ENCODE data around the gene CCDC178.

DNA sequence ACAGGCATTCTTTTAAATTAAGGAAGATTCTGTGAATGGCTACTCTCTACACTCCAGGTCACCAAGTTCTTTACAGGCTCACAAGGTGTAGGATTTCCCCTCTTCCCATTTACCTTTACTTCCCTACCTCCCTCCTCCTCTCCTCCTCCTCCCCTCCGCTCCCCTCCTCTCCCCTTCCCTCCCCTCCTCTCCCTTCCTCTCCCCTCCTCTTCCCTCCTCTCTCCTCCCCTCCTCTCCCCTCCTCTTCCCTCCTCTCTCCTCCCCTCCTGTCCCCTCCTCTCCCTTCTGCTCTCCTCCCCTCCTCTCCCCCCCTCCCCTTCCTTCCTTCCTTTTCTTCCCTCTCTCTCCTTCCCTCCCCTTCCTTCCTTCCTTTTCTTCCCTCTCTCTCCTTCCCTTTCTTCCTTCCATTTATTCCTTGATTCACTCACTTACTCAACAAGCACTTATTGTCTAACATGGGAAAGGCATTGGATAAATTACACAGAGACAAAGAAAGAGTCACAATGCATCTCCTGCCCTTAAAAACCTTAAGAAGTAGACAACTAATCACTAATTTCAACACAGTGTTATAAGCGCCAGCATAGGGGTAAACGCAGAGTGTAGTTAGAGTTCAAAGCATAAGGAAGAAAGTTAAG lies 152.3 kb downstream of the CCDC178 start:
- TF ChIP-seq CBX2 (IDR thresholded peaks at IDR 0.05; ENCODE audit: borderline replicate concordance, low read depth): no peak
- no peak for TF ChIP-seq MAFK (IDR thresholded peaks at IDR 0.05; ENCODE audit: partially characterized antibody)
- TF ChIP-seq NR3C1 (IDR thresholded peaks at IDR 0.05): no peak
- no peak for TF ChIP-seq MAZ (IDR thresholded peaks at IDR 0.05; ENCODE audit: borderline replicate concordance, low read depth, low read length)
- TF ChIP-seq BHLHE40 (IDR thresholded peaks at IDR 0.05; ENCODE audit: low read depth, low read length): no peak
